K562 (cell line): ENCODE results near the gene LEO1. TPM values are rescaled to one million over a fixed set of nuclear protein-coding genes. Genes with fewer than 3 reads are reported as not detected.

Experiments used
- ARNT ChIP-seq, 2 experiments: fragments of 450-650 bp; IDR thresholded peaks; 2 replicates each; pipeline ENCODE4 v1.6.1; 2016; ENCODE audit warnings: mild to moderate bottlenecking in 1 of 2
- CBFA2T3 ChIP-seq: fragments of 450-650 bp; IDR thresholded peaks from 2 replicates; pipeline ENCODE4 v1.6.1; 2017
- ELF2 ChIP-seq: fragments of 250-450 bp; sonication (Bioruptor Pico); IDR thresholded peaks from 2 replicates; pipeline ENCODE4 v1.5.0; 2021; ENCODE audit warnings: mild to moderate bottlenecking
- KDM5B ChIP-seq: fragments of 200-600 bp; sonication (generic); IDR thresholded peaks from 2 replicates; pipeline ENCODE4 v1.6.1; 2012; ENCODE audit warnings: low read depth, mild to moderate bottlenecking, moderate library complexity, low read length, control low read depth, inconsistent platforms; ENCODE audit not compliant: insufficient replicate concordance
- LEF1 ChIP-seq: fragments of 450-650 bp; IDR thresholded peaks from 2 replicates; pipeline ENCODE4 v1.6.1; 2016; ENCODE audit warnings: mild to moderate bottlenecking
- MTA3 ChIP-seq: fragments of 450-650 bp; formaldehyde crosslinking; IDR thresholded peaks from 2 replicates; pipeline ENCODE4 v1.6.1; 2017; ENCODE audit warnings: mild to moderate bottlenecking, borderline replicate concordance
- NCOR1 ChIP-seq: fragments of 450-650 bp; IDR thresholded peaks from 2 replicates; pipeline ENCODE4 v1.6.1; 2016; ENCODE audit warnings: mild to moderate bottlenecking, moderate library complexity
- NEUROD1 ChIP-seq: fragments of 150-350 bp; IDR thresholded peaks from 2 replicates; pipeline ENCODE4 v1.6.1; 2014; ENCODE audit warnings: borderline replicate concordance, low read length, low read depth; ENCODE audit not compliant: partially characterized antibody
- POLR2AphosphoS2 ChIP-seq: IDR thresholded peaks from 2 replicates; pipeline ENCODE4 v1.6.1; 2012; ENCODE audit warnings: low read length, improper control_type of control experiment
- POLR2H ChIP-seq: IDR thresholded peaks from 2 replicates; pipeline ENCODE4 v1.6.1; 2016; ENCODE audit warnings: missing genetic modification characterization, low read depth, mild to moderate bottlenecking, control low read depth, missing compliant biosample characterization, moderate library complexity
- RCOR1 ChIP-seq, 2 experiments: IDR thresholded peaks; 2 replicates each; pipeline ENCODE4 v1.6.1; 2012; ENCODE audit warnings: low read depth in 2 of 2, low read length in 2 of 2, borderline replicate concordance in 1 of 2, improper control_type of control experiment in 1 of 2
- TEAD4 ChIP-seq, 2 experiments: sonication (generic) in 1 of 2; formaldehyde crosslinking in 1 of 2; IDR thresholded peaks; 2 replicates each; pipeline versions ENCODE4 v1.6.1 to v1.8.0; 2012 to 2022; ENCODE audit warnings: borderline replicate concordance in 1 of 2, inconsistent platforms in 1 of 2, low read length in 1 of 2, mild to moderate bottlenecking in 1 of 2, missing genetic modification reagents in 1 of 2
- polyA plus RNA-seq, 8 experiments: library from polyadenylated mRNA; depleted of rRNA in 4 of 8; stranded (reverse) in 5 of 8; unstranded in 3 of 8; fragments of >200 nt; fragmentation: Nextera tagmentation in 2 of 8; fragmentation: Illumina TruSeq in 1 of 8; extraction: Ambion mirVana in 2 of 8; extraction: Trizol in 1 of 8; gene quantifications; 2 replicates each; pipeline versions ENCODE4 v1.2.1 to v1.2.3, GENCODE V29; 2011 to 2014; ENCODE audit warnings: inconsistent platforms in 1 of 8, missing spikeins in 1 of 8
- total RNA-seq, 7 experiments: library from RNA; depleted of rRNA in 6 of 7; stranded (reverse); fragments of >200 nt in 6 of 7; fragmentation: Illumina TruSeq in 2 of 7; extraction: Trizol in 2 of 7; gene quantifications; 2 replicates each; pipeline versions ENCODE4 v1.2.1 to v1.2.3, GENCODE V29; 2011 to 2021; ENCODE audit warnings: low replicate concordance in 1 of 7
- TF ChIP-seq, protein P1 (sequence below): fragments of 250-450 bp; sonication (Bioruptor Pico); IDR thresholded peaks from 2 replicates; pipeline ENCODE4 v1.4.0; 2020; ENCODE audit warnings: mild to moderate bottlenecking, moderate library complexity
- TF ChIP-seq, protein P2 (sequence below): sonication (generic); formaldehyde crosslinking; IDR thresholded peaks from 2 replicates; pipeline ENCODE4 v1.8.1; 2023; ENCODE audit warnings: mild to moderate bottlenecking, missing genetic modification reagents, moderate library complexity
- TF ChIP-seq, protein P3 (sequence below), 2 experiments: IDR thresholded peaks; 2 replicates each; pipeline ENCODE4 v1.6.1; 2012; ENCODE audit warnings: improper control_type of control experiment in 2 of 2, low read depth in 2 of 2, low read length in 2 of 2, borderline replicate concordance in 1 of 2
- TF ChIP-seq, protein P4 (sequence below), 2 experiments: fragments of 450-650 bp in 1 of 2; sonication (generic) in 1 of 2; formaldehyde crosslinking; conservative IDR thresholded peaks; 2 replicates each; pipeline versions ENCODE4 v1.4.0 to v1.8.1; 2020 to 2022; ENCODE audit warnings: mild to moderate bottlenecking in 1 of 2, missing genetic modification reagents in 1 of 2

The LEO1 gene
- total and polyA plus RNA-seq, 9 of the 15 experiments (the other 6 are each of a cell fraction or from before 2014, with no cell fraction given): 8.4 to 48.3 (median 37.9) TPM

DNA sequence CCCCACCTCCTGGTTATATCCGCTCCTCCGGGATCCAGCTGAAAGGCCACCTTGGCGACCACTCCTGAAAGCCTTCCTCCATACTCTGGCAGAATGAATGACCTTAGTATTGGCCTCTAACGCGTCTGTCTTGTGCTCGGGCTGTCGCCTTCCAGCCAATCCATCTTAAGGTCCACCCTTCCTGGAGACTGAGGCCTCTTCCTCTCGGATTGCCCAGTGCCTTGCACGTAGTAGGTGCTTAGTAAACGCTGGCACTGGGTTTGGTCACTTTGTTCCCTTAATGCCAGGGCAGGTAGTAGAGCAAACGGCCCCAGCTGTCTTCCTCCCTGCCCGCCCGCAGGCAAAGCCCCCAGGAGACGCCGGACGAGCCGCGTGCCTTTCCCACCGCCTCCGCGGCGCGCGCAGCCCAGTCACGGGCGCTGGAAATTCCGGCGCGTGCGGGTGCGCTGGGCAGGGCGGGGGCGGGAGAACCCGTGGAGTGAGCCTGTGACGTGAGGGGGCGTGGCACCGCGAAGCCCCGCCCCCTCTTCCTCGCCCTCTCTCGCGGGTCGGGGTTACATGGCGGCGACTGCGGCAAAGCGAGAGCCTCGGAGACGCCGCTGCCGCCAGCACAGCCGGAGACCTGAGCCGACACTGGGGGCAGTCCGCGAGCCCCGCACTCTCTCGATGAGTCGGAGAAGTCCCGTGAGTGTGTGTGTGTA, 47.3 kb upstream of the LEO1 start, which contains the start of gene MAPK6 (continued):
- TF ChIP-seq, protein P1, sequence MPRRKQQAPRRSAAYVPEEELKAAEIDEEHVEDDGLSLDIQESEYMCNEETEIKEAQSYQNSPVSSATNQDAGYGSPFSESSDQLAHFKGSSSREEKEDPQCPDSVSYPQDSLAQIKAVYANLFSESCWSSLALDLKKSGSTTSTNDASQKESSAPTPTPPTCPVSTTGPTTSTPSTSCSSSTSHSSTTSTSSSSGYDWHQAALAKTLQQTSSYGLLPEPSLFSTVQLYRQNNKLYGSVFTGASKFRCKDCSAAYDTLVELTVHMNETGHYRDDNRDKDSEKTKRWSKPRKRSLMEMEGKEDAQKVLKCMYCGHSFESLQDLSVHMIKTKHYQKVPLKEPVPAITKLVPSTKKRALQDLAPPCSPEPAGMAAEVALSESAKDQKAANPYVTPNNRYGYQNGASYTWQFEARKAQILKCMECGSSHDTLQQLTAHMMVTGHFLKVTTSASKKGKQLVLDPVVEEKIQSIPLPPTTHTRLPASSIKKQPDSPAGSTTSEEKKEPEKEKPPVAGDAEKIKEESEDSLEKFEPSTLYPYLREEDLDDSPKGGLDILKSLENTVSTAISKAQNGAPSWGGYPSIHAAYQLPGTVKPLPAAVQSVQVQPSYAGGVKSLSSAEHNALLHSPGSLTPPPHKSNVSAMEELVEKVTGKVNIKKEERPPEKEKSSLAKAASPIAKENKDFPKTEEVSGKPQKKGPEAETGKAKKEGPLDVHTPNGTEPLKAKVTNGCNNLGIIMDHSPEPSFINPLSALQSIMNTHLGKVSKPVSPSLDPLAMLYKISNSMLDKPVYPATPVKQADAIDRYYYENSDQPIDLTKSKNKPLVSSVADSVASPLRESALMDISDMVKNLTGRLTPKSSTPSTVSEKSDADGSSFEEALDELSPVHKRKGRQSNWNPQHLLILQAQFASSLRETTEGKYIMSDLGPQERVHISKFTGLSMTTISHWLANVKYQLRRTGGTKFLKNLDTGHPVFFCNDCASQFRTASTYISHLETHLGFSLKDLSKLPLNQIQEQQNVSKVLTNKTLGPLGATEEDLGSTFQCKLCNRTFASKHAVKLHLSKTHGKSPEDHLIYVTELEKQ (CRISPR knock-in tag): 0 out of 2 replicates have a peak, but pooled peaks have one; percentile 41
- TF ChIP-seq TEAD4 (IDR thresholded peaks at IDR 0.05; ENCODE audit: low read length) (peak; percentile 73), TEAD4 (CRISPR knock-in tag; IDR thresholded peaks at IDR 0.05; ENCODE audit: borderline replicate concordance) (0 out of 2 replicates have a peak, but pooled peaks have one; percentile 89), ARNT (IDR thresholded peaks at IDR 0.05) (0 out of 4 replicates have a peak, but pooled peaks of 1 of the 2 experiments have one; percentile 33), LEF1 (peak; percentile 89), NCOR1 (peak; percentile 56), POLR2AphosphoS2 (no peak), NEUROD1 (no peak), ELF2 (0 out of 2 replicates have a peak, but pooled peaks have one; percentile 30), POLR2H (tag) (peak; percentile 78), KDM5B (peak; percentile 79), RCOR1 (IDR thresholded peaks at IDR 0.05; ENCODE audit: borderline replicate concordance in 1 of 2, low read depth in 2 of 2, low read length in 2 of 2) (peak in 1 of 2 experiments; percentile 38; a peak in 1 of 4 replicates), MTA3 (peak; percentile 89), CBFA2T3 (peak; percentile 15; the same call in 1 of the 2 replicates)
- TF ChIP-seq, protein P2, sequence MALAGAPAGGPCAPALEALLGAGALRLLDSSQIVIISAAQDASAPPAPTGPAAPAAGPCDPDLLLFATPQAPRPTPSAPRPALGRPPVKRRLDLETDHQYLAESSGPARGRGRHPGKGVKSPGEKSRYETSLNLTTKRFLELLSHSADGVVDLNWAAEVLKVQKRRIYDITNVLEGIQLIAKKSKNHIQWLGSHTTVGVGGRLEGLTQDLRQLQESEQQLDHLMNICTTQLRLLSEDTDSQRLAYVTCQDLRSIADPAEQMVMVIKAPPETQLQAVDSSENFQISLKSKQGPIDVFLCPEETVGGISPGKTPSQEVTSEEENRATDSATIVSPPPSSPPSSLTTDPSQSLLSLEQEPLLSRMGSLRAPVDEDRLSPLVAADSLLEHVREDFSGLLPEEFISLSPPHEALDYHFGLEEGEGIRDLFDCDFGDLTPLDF (CRISPR knock-in tag): peak; percentile 89
- TF ChIP-seq, protein P3, sequence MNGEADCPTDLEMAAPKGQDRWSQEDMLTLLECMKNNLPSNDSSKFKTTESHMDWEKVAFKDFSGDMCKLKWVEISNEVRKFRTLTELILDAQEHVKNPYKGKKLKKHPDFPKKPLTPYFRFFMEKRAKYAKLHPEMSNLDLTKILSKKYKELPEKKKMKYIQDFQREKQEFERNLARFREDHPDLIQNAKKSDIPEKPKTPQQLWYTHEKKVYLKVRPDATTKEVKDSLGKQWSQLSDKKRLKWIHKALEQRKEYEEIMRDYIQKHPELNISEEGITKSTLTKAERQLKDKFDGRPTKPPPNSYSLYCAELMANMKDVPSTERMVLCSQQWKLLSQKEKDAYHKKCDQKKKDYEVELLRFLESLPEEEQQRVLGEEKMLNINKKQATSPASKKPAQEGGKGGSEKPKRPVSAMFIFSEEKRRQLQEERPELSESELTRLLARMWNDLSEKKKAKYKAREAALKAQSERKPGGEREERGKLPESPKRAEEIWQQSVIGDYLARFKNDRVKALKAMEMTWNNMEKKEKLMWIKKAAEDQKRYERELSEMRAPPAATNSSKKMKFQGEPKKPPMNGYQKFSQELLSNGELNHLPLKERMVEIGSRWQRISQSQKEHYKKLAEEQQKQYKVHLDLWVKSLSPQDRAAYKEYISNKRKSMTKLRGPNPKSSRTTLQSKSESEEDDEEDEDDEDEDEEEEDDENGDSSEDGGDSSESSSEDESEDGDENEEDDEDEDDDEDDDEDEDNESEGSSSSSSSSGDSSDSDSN (IDR thresholded peaks at IDR 0.05; ENCODE audit: borderline replicate concordance in 1 of 2, low read depth in 2 of 2, low read length in 2 of 2): peak; percentile 34 to 78; a peak in 2 of 4 replicates
- TF ChIP-seq, protein P4, sequence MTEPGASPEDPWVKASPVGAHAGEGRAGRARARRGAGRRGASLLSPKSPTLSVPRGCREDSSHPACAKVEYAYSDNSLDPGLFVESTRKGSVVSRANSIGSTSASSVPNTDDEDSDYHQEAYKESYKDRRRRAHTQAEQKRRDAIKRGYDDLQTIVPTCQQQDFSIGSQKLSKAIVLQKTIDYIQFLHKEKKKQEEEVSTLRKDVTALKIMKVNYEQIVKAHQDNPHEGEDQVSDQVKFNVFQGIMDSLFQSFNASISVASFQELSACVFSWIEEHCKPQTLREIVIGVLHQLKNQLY (CRISPR knock-in tag; conservative IDR thresholded peaks at IDR 0.05): no peak
